Measurements from ENCODE around the gene ZNF700. TPM values are rescaled to one million over a fixed set of nuclear protein-coding genes. Genes with fewer than 3 reads are reported as not detected.
"Not testable (repeated sequence)": the region's sequence is repeated elsewhere in the genome, so short reads cannot be mapped to it uniquely, and the experiment has no call there.

ZNF700 gene
- total RNA-seq, 2 experiments from 2014 or later, result 24.7 to 26.1 TPM

- ATAC-seq (ENCODE audit: low read depth), result no peak
- Mint-ChIP-seq H3K9me3 (peaks cover 61% of the 10 kb centered on the region), H3K27me3 (no peaks in the 10 kb centered on the region), H3K4me3 (no peak overlapping the region), H3K4me1 (no peaks in the 10 kb centered on the region), H3K27ac (no peak overlapping the region), H3K36me3 (peaks cover 94% of the 10 kb centered on the region)
- no peak for DNase-seq
- POLR2A ChIA-PET, result no interaction called here
These were observed 23.7 kb downstream of the ZNF700 start for GRCh38 chr19:11948646-11949045.

GRCh38 chr19:11949201-11949600 is 24.3 kb downstream of the ZNF700 start:
- H3K9me3 Mint-ChIP-seq, result peaks cover 57% of the 10 kb centered on the region
- POLR2A ChIA-PET, result no interaction called here
- peaks cover 90% of the 10 kb centered on the region for H3K36me3 Mint-ChIP-seq
- no peak overlapping the region for H3K4me3 Mint-ChIP-seq
- ATAC-seq (ENCODE audit: low read depth) (no peak), DNase-seq (no peak)
- no peaks in the 10 kb centered on the region for H3K4me1 Mint-ChIP-seq
- no peaks in the 10 kb centered on the region for H3K27me3 Mint-ChIP-seq
- peak overlapping the region; percentile 1 for H3K27ac Mint-ChIP-seq

- Mint-ChIP-seq H3K36me3 (peaks cover 86% of the 10 kb centered on the region), H3K27ac (peak overlapping the region; percentile 1), H3K9me3 (peaks cover 54% of the 10 kb centered on the region)
- POLR2A ChIA-PET; H3K4me3 Mint-ChIP-seq; H3K4me1 Mint-ChIP-seq; H3K27me3 Mint-ChIP-seq; ATAC-seq (ENCODE audit: low read depth); DNase-seq: not testable (repeated sequence)
These were observed 24.7 kb downstream of the ZNF700 start for GRCh38 chr19:11949614-11950080.

GRCh38 chr19:11950312-11950711 is 25.4 kb downstream of the ZNF700 start:
- Mint-ChIP-seq H3K27me3 (no peaks in the 10 kb centered on the region), H3K9me3 (peaks cover 51% of the 10 kb centered on the region), H3K27ac (no peak overlapping the region), H3K4me3 (no peak overlapping the region), H3K36me3 (peaks cover 82% of the 10 kb centered on the region), H3K4me1 (no peaks in the 10 kb centered on the region)
- DNase-seq (no peak), ATAC-seq (ENCODE audit: low read depth) (no peak)
- POLR2A ChIA-PET, result no interaction called here

- ATAC-seq (ENCODE audit: low read depth), result peak; percentile 27
- peaks cover 14% of the 10 kb centered on the region for H3K36me3 Mint-ChIP-seq
- peak overlapping the region; percentile 96 for H3K4me3 Mint-ChIP-seq
- DNase-seq, result peak; percentile 77
- POLR2A ChIA-PET, result interaction anchor here (1.6 to 2.5 kb wide), 4 partner anchors 24 to 176 kb away, joined by 6 to 34 read pairs (median 14); partner anchors contain the start of genes ZNF20 and ZNF700
- H3K27ac Mint-ChIP-seq, result peak overlapping the region; percentile 93
- no peaks in the 10 kb centered on the region for H3K27me3 Mint-ChIP-seq
- H3K9me3 Mint-ChIP-seq, result peaks cover 7% of the 10 kb centered on the region
- H3K4me1 Mint-ChIP-seq, result peaks cover 20% of the 10 kb centered on the region
These were observed 38.9 kb downstream of the ZNF700 start for GRCh38 chr19:11963566-11964355.

GRCh38 chr19:11964496-11964857 is 39.6 kb downstream of the ZNF700 start:
- DNase-seq (no peak), ATAC-seq (ENCODE audit: low read depth) (no peak)
- peaks cover 12% of the 10 kb centered on the region for H3K36me3 Mint-ChIP-seq
- peaks cover 20% of the 10 kb centered on the region for H3K4me1 Mint-ChIP-seq
- POLR2A ChIA-PET, result interaction anchor here (0.6 to 2.5 kb wide), 9 partner anchors 10 to 176 kb away, joined by 3 to 34 read pairs (median 5); partner anchors contain the start of genes ZNF20, ZNF433 and ZNF700
- H3K27me3 Mint-ChIP-seq, result no peaks in the 10 kb centered on the region
- H3K27ac Mint-ChIP-seq, result peak overlapping the region; percentile 93
- peak overlapping the region; percentile 96 for H3K4me3 Mint-ChIP-seq
- H3K9me3 Mint-ChIP-seq, result peaks cover 6% of the 10 kb centered on the region

GRCh38 chr19:11964858-11965645 is 40.1 kb downstream of the ZNF700 start, which contains the start of gene ZNF763:
Gene ZNF763 (plus strand): TSS chr19:11965040. CDS start chr19:11965209, 169 bp downstream.
- peak; percentile 93 for ATAC-seq (ENCODE audit: low read depth)
- Mint-ChIP-seq H3K27ac (peak within 1 kb of the TSS; percentile 93), H3K4me1 (peaks cover 20% of the 10 kb centered on the region)

GRCh38 chr19:11970174-11970573 is 45.3 kb downstream of the ZNF700 start:
- POLR2A ChIA-PET, result no interaction called here
- peaks cover 22% of the 10 kb centered on the region for H3K36me3 Mint-ChIP-seq
- peaks cover 2% of the 10 kb centered on the region for H3K27me3 Mint-ChIP-seq
- no peak overlapping the region for H3K27ac Mint-ChIP-seq
- H3K4me3 Mint-ChIP-seq, result no peak overlapping the region
- H3K9me3 Mint-ChIP-seq, result peaks cover 18% of the 10 kb centered on the region
- ATAC-seq (ENCODE audit: low read depth) (no peak), DNase-seq (no peak)
- H3K4me1 Mint-ChIP-seq, result peaks cover 5% of the 10 kb centered on the region

More at GRCh38 chr19:11964858-11965645, 40.1 kb downstream of the ZNF700 start, which contains the start of gene ZNF763:
- peak within 1 kb of the TSS; percentile 96 for H3K4me3 Mint-ChIP-seq
- peaks cover 9% of the 10 kb centered on the region for H3K36me3 Mint-ChIP-seq
- no peaks in the 10 kb centered on the region for H3K27me3 Mint-ChIP-seq
- DNase-seq, result peak; percentile 88
- H3K9me3 Mint-ChIP-seq, result peaks cover 3% of the 10 kb centered on the region
- POLR2A ChIA-PET, result interaction anchor here (0.5 to 2.5 kb wide), 10 partner anchors 11 to 972 kb away, joined by 3 to 34 read pairs (median 4); partner anchors contain the start of genes ZNF20, ZNF433 and ZNF700

- ATAC-seq (ENCODE audit: low read depth) (no peak), DNase-seq (no peak)
- Mint-ChIP-seq H3K4me1 (no peaks in the 10 kb centered on the region), H3K27me3 (peaks cover 2% of the 10 kb centered on the region), H3K4me3 (no peak overlapping the region), H3K9me3 (peaks cover 21% of the 10 kb centered on the region), H3K27ac (no peak overlapping the region), H3K36me3 (peaks cover 25% of the 10 kb centered on the region)
- POLR2A ChIA-PET, result no interaction called here
These were observed 46.1 kb downstream of the ZNF700 start for GRCh38 chr19:11971041-11971440.

- Mint-ChIP-seq H3K36me3 (peaks cover 40% of the 10 kb centered on the region), H3K27ac (no peak overlapping the region), H3K27me3 (peaks cover 2% of the 10 kb centered on the region), H3K4me1 (no peaks in the 10 kb centered on the region), H3K4me3 (no peak overlapping the region), H3K9me3 (peaks cover 32% of the 10 kb centered on the region)
- POLR2A ChIA-PET, result no interaction called here
- ATAC-seq (ENCODE audit: low read depth) (no peak), DNase-seq (no peak)
These were observed 48.3 kb downstream of the ZNF700 start for GRCh38 chr19:11973019-11973810.

GRCh38 chr19:11978492-11979100 is 53.7 kb downstream of the ZNF700 start:
- ATAC-seq (ENCODE audit: low read depth), result no peak
- H3K36me3 Mint-ChIP-seq, result peaks cover 47% of the 10 kb centered on the region

GRCh38 chr19:11979527-11979926 is 54.6 kb downstream of the ZNF700 start:
- no peak overlapping the region for H3K4me3 Mint-ChIP-seq
- peaks cover 47% of the 10 kb centered on the region for H3K36me3 Mint-ChIP-seq
- H3K27ac Mint-ChIP-seq, result no peak overlapping the region
- DNase-seq (no peak), ATAC-seq (ENCODE audit: low read depth) (no peak)
- no peaks in the 10 kb centered on the region for H3K27me3 Mint-ChIP-seq
- POLR2A ChIA-PET, result no interaction called here
- peaks cover 44% of the 10 kb centered on the region for H3K9me3 Mint-ChIP-seq
- no peaks in the 10 kb centered on the region for H3K4me1 Mint-ChIP-seq

More at GRCh38 chr19:11978492-11979100, 53.7 kb downstream of the ZNF700 start:
- Mint-ChIP-seq H3K27me3 (peaks cover 2% of the 10 kb centered on the region), H3K4me1 (no peaks in the 10 kb centered on the region), H3K4me3 (no peak overlapping the region), H3K27ac (no peak overlapping the region), H3K9me3 (peaks cover 44% of the 10 kb centered on the region)
- POLR2A ChIA-PET, result no interaction called here
- DNase-seq, result no peak

All from activated naive CD8-positive, alpha-beta T cell treated with anti-CD3 and anti-CD28 coated beads, Interleukin-2, amount 10 ng/mL, durations not matched to agents 7 days and 5 days (primary cell).